KOPT-K1 (cell line): ENCODE measurements around the gene TMEM207.

ENCODE experiments used
- H3K27ac ChIP-seq: fragments of 200-600 bp; sonication (generic); 2 replicates; pipeline ENCODE4 v1.5.1; 2016; ENCODE audit warnings: antibody characterized with exemption, mild to moderate bottlenecking, low read depth, low read length; ENCODE audit not compliant: poor library complexity, severe bottlenecking
- H3K36me3 ChIP-seq: fragments of 200-600 bp; sonication (generic); 2 replicates; pipeline ENCODE4 v1.5.1; 2017; ENCODE audit warnings: antibody characterized with exemption, mild to moderate bottlenecking, low read length, moderate library complexity; ENCODE audit not compliant: insufficient read depth
- H3K9me3 ChIP-seq: fragments of 200-600 bp; sonication (generic); 2 replicates; pipeline ENCODE4 v1.5.1; 2017; ENCODE audit warnings: antibody characterized with exemption, low read length, mild to moderate bottlenecking; ENCODE audit not compliant: insufficient read depth, poor library complexity, severe bottlenecking

Gene TMEM207

GRCh38 chr3:190467922-190468321 is 18.2 kb upstream of the TMEM207 start:
- Histone ChIP-seq H3K9me3 (no peaks in the 10 kb centered on the region), H3K36me3 (no peaks in the 10 kb centered on the region), H3K27ac (no peak overlapping the region)

- Histone ChIP-seq H3K27ac (no peak overlapping the region), H3K36me3 (no peaks in the 10 kb centered on the region), H3K9me3 (no peaks in the 10 kb centered on the region)
These were observed 8.3 kb upstream of the TMEM207 start for GRCh38 chr3:190458040-190458439.

GRCh38 chr3:190456770-190457169 is 7.1 kb upstream of the TMEM207 start:
- Histone ChIP-seq H3K36me3 (no peaks in the 10 kb centered on the region), H3K27ac (no peak overlapping the region), H3K9me3 (no peaks in the 10 kb centered on the region)

GRCh38 chr3:190455828-190456227 is 6.1 kb upstream of the TMEM207 start:
- no peak overlapping the region for H3K27ac ChIP-seq
- no peaks in the 10 kb centered on the region for H3K9me3 ChIP-seq
- H3K36me3 ChIP-seq, result no peaks in the 10 kb centered on the region

GRCh38 chr3:190448256-190448655 is 1.4 kb downstream of the TMEM207 start:
- H3K9me3 ChIP-seq, result no peaks in the 10 kb centered on the region
- no peak overlapping the region for H3K27ac ChIP-seq
- no peaks in the 10 kb centered on the region for H3K36me3 ChIP-seq

- Histone ChIP-seq H3K27ac (no peak overlapping the region), H3K9me3 (no peaks in the 10 kb centered on the region), H3K36me3 (no peaks in the 10 kb centered on the region)
These were observed 3.0 kb downstream of the TMEM207 start for GRCh38 chr3:190446573-190447279.

GRCh38 chr3:190444576-190445145 is 5.0 kb downstream of the TMEM207 start:
- no peaks in the 10 kb centered on the region for H3K9me3 ChIP-seq
- H3K27ac ChIP-seq, result no peak overlapping the region
- no peaks in the 10 kb centered on the region for H3K36me3 ChIP-seq

- H3K27ac ChIP-seq, result no peak overlapping the region
- H3K36me3 ChIP-seq, result no peaks in the 10 kb centered on the region
- H3K9me3 ChIP-seq, result no peaks in the 10 kb centered on the region
These were observed 5.7 kb downstream of the TMEM207 start for GRCh38 chr3:190444006-190444405.

- Histone ChIP-seq H3K27ac (no peak overlapping the region), H3K36me3 (no peaks in the 10 kb centered on the region), H3K9me3 (no peaks in the 10 kb centered on the region)
These were observed 6.4 kb downstream of the TMEM207 start for GRCh38 chr3:190443257-190443656.

- Histone ChIP-seq H3K9me3 (no peaks in the 10 kb centered on the region), H3K27ac (no peak overlapping the region), H3K36me3 (no peaks in the 10 kb centered on the region)
These were observed 7.5 kb downstream of the TMEM207 start for GRCh38 chr3:190442240-190442639.

- Histone ChIP-seq H3K36me3 (no peaks in the 10 kb centered on the region), H3K27ac (no peak overlapping the region), H3K9me3 (no peaks in the 10 kb centered on the region)
These were observed 13.4 kb downstream of the TMEM207 start for GRCh38 chr3:190436331-190436730.

GRCh38 chr3:190435618-190436017 is 14.1 kb downstream of the TMEM207 start:
- Histone ChIP-seq H3K9me3 (no peaks in the 10 kb centered on the region), H3K27ac (no peak overlapping the region), H3K36me3 (no peaks in the 10 kb centered on the region)

- Histone ChIP-seq H3K36me3 (no peaks in the 10 kb centered on the region), H3K9me3 (no peaks in the 10 kb centered on the region)
These were observed 16.1 kb downstream of the TMEM207 start for GRCh38 chr3:190433626-190434025.

GRCh38 chr3:190432216-190432615 is 17.5 kb downstream of the TMEM207 start:
- Histone ChIP-seq H3K36me3 (no peaks in the 10 kb centered on the region), H3K27ac (no peak overlapping the region), H3K9me3 (no peaks in the 10 kb centered on the region)

More at GRCh38 chr3:190433626-190434025, 16.1 kb downstream of the TMEM207 start:
- H3K27ac ChIP-seq, result no peak overlapping the region

- Histone ChIP-seq H3K27ac (no peak overlapping the region), H3K36me3 (no peaks in the 10 kb centered on the region)
These were observed 18.8 kb downstream of the TMEM207 start for GRCh38 chr3:190430906-190431305.

GRCh38 chr3:190429681-190430080 is 20.0 kb downstream of the TMEM207 start:
- H3K9me3 ChIP-seq, result no peaks in the 10 kb centered on the region
- H3K27ac ChIP-seq, result no peak overlapping the region
- H3K36me3 ChIP-seq, result no peaks in the 10 kb centered on the region

More at GRCh38 chr3:190430906-190431305, 18.8 kb downstream of the TMEM207 start:
- no peaks in the 10 kb centered on the region for H3K9me3 ChIP-seq
